A673 (cell line): ENCODE measurements around the gene KDM3A.

ENCODE experiments used
- EZH2 ChIP-seq: fragments of 200-600 bp; sonication (generic); IDR thresholded peaks from 2 replicates; pipeline ENCODE4 v1.6.1; 2017; ENCODE audit warnings: borderline replicate concordance, low read depth, mild to moderate bottlenecking, mixed read lengths, antibody characterized with exemption, low read length; ENCODE audit not compliant: poor library complexity, severe bottlenecking
- TF ChIP-seq, protein P1 (sequence below): fragments of 300-800, 200-600 bp; sonication (generic); conservative IDR thresholded peaks from 2 replicates; pipeline ENCODE4 v1.5.1; 2017; ENCODE audit warnings: low read depth, mild to moderate bottlenecking, antibody characterized with exemption, low read length, moderate library complexity, mixed read lengths

DNA sequence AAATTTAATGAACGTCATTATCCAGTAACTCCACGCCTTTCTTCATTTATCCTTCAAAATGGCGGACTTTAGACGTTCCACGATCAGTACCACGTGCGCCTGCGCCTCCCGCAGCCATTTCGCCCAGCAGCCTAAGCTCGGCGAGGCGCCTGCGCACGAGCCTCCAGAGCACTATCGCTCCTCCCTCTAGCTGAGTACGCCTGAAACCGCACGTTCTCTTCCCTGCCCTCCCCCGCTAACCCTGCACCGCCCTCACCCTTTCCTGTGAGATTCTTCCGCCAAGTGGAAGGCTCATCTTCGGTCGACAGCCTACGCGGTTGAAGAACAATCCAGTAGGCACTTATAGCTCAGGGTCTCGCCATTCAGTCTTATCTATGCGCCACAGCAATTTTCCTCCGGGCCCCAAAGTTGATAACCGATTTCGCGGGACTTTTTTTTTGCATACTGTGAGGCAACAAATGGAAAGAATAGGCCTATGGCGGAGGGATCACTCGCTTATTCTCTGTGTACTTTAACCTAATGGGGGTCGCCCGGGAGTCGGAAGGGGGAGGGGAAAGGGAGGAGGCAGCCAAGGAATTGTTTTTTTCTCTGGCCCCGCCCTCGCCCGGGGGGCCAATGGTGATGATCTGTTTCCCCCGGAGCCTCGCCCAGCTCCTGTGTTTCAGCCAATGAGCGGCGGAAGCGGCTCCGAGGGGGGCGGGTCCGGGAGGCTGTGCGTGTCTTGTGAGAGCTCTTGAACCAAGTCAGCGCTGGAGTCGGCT lies at the start of gene KDM3A:
- TF ChIP-seq, protein P1, sequence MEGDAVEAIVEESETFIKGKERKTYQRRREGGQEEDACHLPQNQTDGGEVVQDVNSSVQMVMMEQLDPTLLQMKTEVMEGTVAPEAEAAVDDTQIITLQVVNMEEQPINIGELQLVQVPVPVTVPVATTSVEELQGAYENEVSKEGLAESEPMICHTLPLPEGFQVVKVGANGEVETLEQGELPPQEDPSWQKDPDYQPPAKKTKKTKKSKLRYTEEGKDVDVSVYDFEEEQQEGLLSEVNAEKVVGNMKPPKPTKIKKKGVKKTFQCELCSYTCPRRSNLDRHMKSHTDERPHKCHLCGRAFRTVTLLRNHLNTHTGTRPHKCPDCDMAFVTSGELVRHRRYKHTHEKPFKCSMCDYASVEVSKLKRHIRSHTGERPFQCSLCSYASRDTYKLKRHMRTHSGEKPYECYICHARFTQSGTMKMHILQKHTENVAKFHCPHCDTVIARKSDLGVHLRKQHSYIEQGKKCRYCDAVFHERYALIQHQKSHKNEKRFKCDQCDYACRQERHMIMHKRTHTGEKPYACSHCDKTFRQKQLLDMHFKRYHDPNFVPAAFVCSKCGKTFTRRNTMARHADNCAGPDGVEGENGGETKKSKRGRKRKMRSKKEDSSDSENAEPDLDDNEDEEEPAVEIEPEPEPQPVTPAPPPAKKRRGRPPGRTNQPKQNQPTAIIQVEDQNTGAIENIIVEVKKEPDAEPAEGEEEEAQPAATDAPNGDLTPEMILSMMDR = no peak
- TF ChIP-seq EZH2 = no peak
